ENCODE results near the gene ACTL8. TPM values are rescaled to one million over a fixed set of nuclear protein-coding genes. Genes with fewer than 3 reads are reported as not detected.

The ACTL8 gene
- total RNA-seq, 1 experiment from 2014 or later: 0.69 TPM

- TF ChIP-seq REST (IDR thresholded peaks at IDR 0.05; ENCODE audit: low read depth) (no peak), POLR2AphosphoS5 (IDR thresholded peaks at IDR 0.05; ENCODE audit: low read depth, low read length) (no peak)
Measured at GRCh38 chr1:17852383-17852782, 97.2 kb downstream of the ACTL8 start (continued).

GRCh38 chr1:17853241-17853935, 98.3 kb downstream of the ACTL8 start:
- Histone ChIP-seq H3K9me2 (ENCODE audit: insufficient read depth) (no peaks in the 10 kb centered on the region), H3K27ac (ENCODE audit: low read depth, low read length) (no peak overlapping the region), H3K9ac (ENCODE audit: low read length) (no peak overlapping the region), H3K27me3 (ENCODE audit: insufficient read depth, low read length) (no peaks in the 10 kb centered on the region), H2AFZ (ENCODE audit: low read depth, low read length, poor library complexity, severe bottlenecking) (no peak overlapping the region), H3K9me3 (ENCODE audit: control insufficient read depth in 1 of 2, insufficient read depth in 1 of 2, low read depth in 1 of 2, low read length in 2 of 2) (no peaks in the 10 kb centered on the region), H3K4me3 (replicated peaks in 1 of 2; ENCODE audit: low read depth in 1 of 2, low read length in 2 of 2) (no peak overlapping the region), H3K79me2 (ENCODE audit: insufficient read depth, low read length) (no peaks in the 10 kb centered on the region), H3K36me3 (ENCODE audit: control insufficient read depth in 1 of 2, insufficient read depth in 2 of 2, low read length in 2 of 2) (no peaks in the 10 kb centered on the region), H3K4me1 (ENCODE audit: control insufficient read depth in 1 of 2, insufficient read depth in 2 of 2, low read length in 2 of 2) (no peaks in the 10 kb centered on the region), H3K4me2 (ENCODE audit: low read length) (no peak overlapping the region), H4K20me1 (ENCODE audit: insufficient read depth) (no peaks in the 10 kb centered on the region)
- ChIA-PET CTCF (no interaction called here), POLR2A (no interaction called here), RAD21 (ENCODE audit: low non-redundant PET in 1 of 2, low total read pairs in 2 of 2, uncharacterized antibody in 2 of 2, unreplicated experiment in 2 of 2) (no interaction called here)
- intact Hi-C loops (cut with micrococcal nuclease): no loop called here
- DNase-seq (ENCODE audit: low read depth, low spot score) (no peak), ATAC-seq (no peak)
- BruUV-seq (replicated peaks): no TSS peak
- TF ChIP-seq REST (IDR thresholded peaks at IDR 0.05; ENCODE audit: low read depth) (no peak), CBX3 (IDR thresholded peaks at IDR 0.05; ENCODE audit: low read depth) (no peak)
